Endothelial cell of umbilical vein (primary cell): Measurements from ENCODE around the gene SPEF2. TPM values are rescaled to one million over a fixed set of nuclear protein-coding genes. Genes with fewer than 3 reads are reported as not detected.

Experiments used
- BruUV-seq: library from RNA; stranded (reverse); fragments of 400-500 nt; replicated peaks from 2 replicates; lab custom pipeline; 2021; lab: Mats Ljungman, UMichigan
- CTCF ChIA-PET: fragments of 300-600, 350-600 bp; sonication (Branson Sonifier 250); formaldehyde crosslinking; loops from one replicate; lab custom pipeline; 2021; ENCODE audit warnings: antibody characterized with exemption, inconsistent platforms; lab: Charles Lee
- POLR2A ChIA-PET: fragments of 300-600, 350-600 bp; sonication (Branson Sonifier 250); formaldehyde crosslinking; loops from one replicate; lab custom pipeline; 2021; ENCODE audit warnings: antibody characterized with exemption, inconsistent platforms; lab: Charles Lee
- DNase-seq: peaks from one replicate; pipeline ENCODE4 v3.0.0-alpha.2; 2011; ENCODE audit warnings: low read depth, low spot score
- FAIRE-seq: peaks from 2 replicates; lab custom pipeline; 2011; peaks lifted over from hg19 to GRCh38; lab: Jason Lieb, UNC
- H2AFZ ChIP-seq: 2 replicates; pipeline ENCODE4 v1.6.0; 2012; ENCODE audit warnings: low read depth, low read length, control low read depth, inconsistent platforms
- H3K27ac ChIP-seq: 2 replicates; pipeline ENCODE4 v1.5.1; 2011; ENCODE audit warnings: low read depth, mild to moderate bottlenecking, control low read depth, low read length, moderate library complexity; ENCODE audit not compliant: insufficient read depth
- H3K27me3 ChIP-seq, 2 experiments: 2 replicates each; pipeline versions ENCODE4 v1.6.0 to v1.6.1; 2011; ENCODE audit warnings: low read length in 2 of 2, mixed read lengths in 1 of 2; ENCODE audit not compliant: control insufficient read depth in 2 of 2, insufficient read depth in 2 of 2
- H3K36me3 ChIP-seq, 2 experiments: 2 replicates in 1 of 2; 3 replicates in 1 of 2; pipeline ENCODE4 v1.5.1; 2011; ENCODE audit warnings: low read length in 2 of 2, mild to moderate bottlenecking in 1 of 2, moderate library complexity in 1 of 2; ENCODE audit not compliant: control insufficient read depth in 2 of 2, insufficient read depth in 2 of 2; ENCODE audit errors: extremely low read depth in 1 of 2
- H3K4me1 ChIP-seq: 3 replicates; pipeline ENCODE4 v1.5.1; 2011; ENCODE audit warnings: mild to moderate bottlenecking, low read length; ENCODE audit not compliant: control insufficient read depth, insufficient read depth; ENCODE audit errors: extremely low read depth
- H3K4me2 ChIP-seq: 2 replicates; pipeline ENCODE4 v1.6.1; 2011; ENCODE audit warnings: low read length, control low read depth, mixed read lengths; ENCODE audit not compliant: insufficient read depth
- H3K4me3 ChIP-seq, 3 experiments: fragments of 200-600 bp in 1 of 3; sonication (generic), shearing (Covaris generic) in 1 of 3; replicated peaks in 1 of 3; 2 replicates each; pipeline ENCODE4 v1.5.1; 2011 to 2016; ENCODE audit warnings: control low read depth in 3 of 3, low read length in 3 of 3, mild to moderate bottlenecking in 2 of 3, inconsistent platforms in 1 of 3, low read depth in 1 of 3, moderate library complexity in 1 of 3; ENCODE audit not compliant: insufficient read depth in 1 of 3
- H3K79me2 ChIP-seq: 2 replicates; pipeline ENCODE4 v1.6.0; 2012; ENCODE audit warnings: low read length, inconsistent platforms; ENCODE audit not compliant: control insufficient read depth, insufficient read depth
- H3K9ac ChIP-seq: replicated peaks from 2 replicates; pipeline ENCODE3; 2011; ENCODE audit warnings: low read length, control low read depth; ENCODE audit not compliant: insufficient read depth; ENCODE audit errors: extremely low read depth
- H3K9me1 ChIP-seq: replicated peaks from 3 replicates; pipeline ENCODE4 v1.6.0; 2011; ENCODE audit warnings: mild to moderate bottlenecking, low read length; ENCODE audit not compliant: control insufficient read depth, insufficient read depth; ENCODE audit errors: extremely low read depth
- H3K9me3 ChIP-seq: replicated peaks from 2 replicates; pipeline ENCODE4 v1.5.1; 2012; ENCODE audit warnings: low read length, inconsistent platforms; ENCODE audit not compliant: control insufficient read depth, insufficient read depth
- H4K20me1 ChIP-seq: replicated peaks from 2 replicates; pipeline ENCODE3; 2011; ENCODE audit warnings: mild to moderate bottlenecking, low read length; ENCODE audit not compliant: control insufficient read depth, insufficient read depth; ENCODE audit errors: extremely low read depth
- EZH2 ChIP-seq: IDR thresholded peaks from 2 replicates; pipeline ENCODE4 v1.6.1; 2012; ENCODE audit warnings: borderline replicate concordance, low read depth, mild to moderate bottlenecking, moderate library complexity, low read length, inconsistent platforms; ENCODE audit not compliant: severe bottlenecking
- FOS ChIP-seq: IDR thresholded peaks from 2 replicates; pipeline ENCODE4 v1.6.1; 2011; ENCODE audit warnings: mild to moderate bottlenecking, low read length, moderate library complexity, borderline replicate concordance; ENCODE audit not compliant: insufficient read depth
- GATA2 ChIP-seq: IDR thresholded peaks from 2 replicates; pipeline ENCODE4 v1.7.0; 2011; ENCODE audit warnings: low read depth, mild to moderate bottlenecking, moderate library complexity, mixed read lengths, low read length; ENCODE audit not compliant: insufficient read length, insufficient read depth
- JUN ChIP-seq: IDR thresholded peaks from 2 replicates; pipeline ENCODE4 v1.6.1; 2011; ENCODE audit warnings: borderline replicate concordance, low read depth; ENCODE audit not compliant: insufficient read length, insufficient read depth
- MYC ChIP-seq: IDR thresholded peaks from one replicate; pipeline ENCODE4 v1.6.1; 2011; ENCODE audit warnings: mild to moderate bottlenecking, low read depth, low read length
- POLR2A ChIP-seq: IDR thresholded peaks from 2 replicates; pipeline ENCODE4 v1.6.1; 2012; ENCODE audit warnings: low read depth, mild to moderate bottlenecking, control low read depth, low read length
- POLR2AphosphoS5 ChIP-seq: IDR thresholded peaks from 2 replicates; pipeline ENCODE4 v1.6.1; 2012; ENCODE audit warnings: low read depth, mild to moderate bottlenecking, control low read depth, low read length, moderate library complexity; ENCODE audit not compliant: insufficient read depth
- dilution Hi-C: fragments of 300-500 bp; cut with MboI; formaldehyde crosslinking; loops from one replicate; pipeline ENCODE4 v1.15.0; 2019; ENCODE audit warnings: low sequenced_read_pairs; ENCODE audit not compliant: extremely low pct_ligation_motif_present
- intact Hi-C: fragments of 100-400 bp; cut with micrococcal nuclease; formaldehyde crosslinking; loops from one replicate; pipeline ENCODE4 v1.10.0; 2022
- polyA plus RNA-seq, 4 experiments: library from polyadenylated mRNA; depleted of rRNA in 3 of 4; stranded (reverse) in 3 of 4; unstranded in 1 of 4; fragments of >200 nt; gene quantifications; 2 replicates each; pipeline versions ENCODE4 v1.2.1 to v1.2.3, GENCODE V29; 2011 to 2012; ENCODE audit warnings: missing spikeins in 1 of 4
- total RNA-seq: library from RNA; stranded (reverse); gene quantifications from 2 replicates; pipeline ENCODE4 v1.2.3, GENCODE V29; 2021
- TF ChIP-seq, protein P1 (sequence below): IDR thresholded peaks from 2 replicates; pipeline ENCODE4 v1.6.1; 2011; ENCODE audit not compliant: insufficient read depth, insufficient read length
- TF ChIP-seq, protein P2 (sequence below), 2 donors: IDR thresholded peaks; 1 replicate in 1 of 2; 2 replicates in 1 of 2; pipeline ENCODE4 v1.5.1; 2011; ENCODE audit warnings: low read length in 2 of 2, mild to moderate bottlenecking in 2 of 2, moderate library complexity in 2 of 2, control low read depth in 1 of 2, inconsistent platforms in 1 of 2, low read depth in 1 of 2; ENCODE audit not compliant: insufficient read depth in 1 of 2; ENCODE audit errors: extremely low read depth in 1 of 2

Gene SPEF2
- total and polyA plus RNA-seq, 2 donors (not counting 3 experiments of a cell fraction or from before 2014, with no cell fraction given): 0.28 to 0.73 TPM

GRCh38 chr5:35810601-35811000 is 192.9 kb downstream of the SPEF2 start:
- no peaks in the 10 kb centered on the region for H3K4me1 ChIP-seq
- no peaks in the 10 kb centered on the region for H3K79me2 ChIP-seq
- CTCF ChIA-PET: interaction anchor here (1.9 kb wide), 1 partner anchor 114 kb away, joined by 7 read pairs; no protein-coding TSS in a partner anchor
- H3K4me2 ChIP-seq: no peak overlapping the region
- no peak overlapping the region for H2AFZ ChIP-seq
- H4K20me1 ChIP-seq: no peaks in the 10 kb centered on the region
- H3K9me1 ChIP-seq: no peaks in the 10 kb centered on the region
- FAIRE-seq (no peak), DNase-seq (no peak)
- no peaks in the 10 kb centered on the region for H3K36me3 ChIP-seq
- H3K9ac ChIP-seq: no peak overlapping the region
- peaks cover 0 to 1% of the 10 kb centered on the region in 2 experiments for H3K27me3 ChIP-seq
- POLR2A ChIA-PET: no interaction called here
- intact Hi-C loops (no loop called here), dilution Hi-C loops (no loop called here)
- no peaks in the 10 kb centered on the region for H3K9me3 ChIP-seq
- no peak overlapping the region for H3K4me3 ChIP-seq
- no peak overlapping the region for H3K27ac ChIP-seq
- no TSS peak for BruUV-seq
- TF ChIP-seq POLR2AphosphoS5 (no peak), POLR2A (no peak), GATA2 (no peak), MYC (no peak), FOS (no peak), JUN (no peak), EZH2 (no peak)
- TF ChIP-seq, protein P1, sequence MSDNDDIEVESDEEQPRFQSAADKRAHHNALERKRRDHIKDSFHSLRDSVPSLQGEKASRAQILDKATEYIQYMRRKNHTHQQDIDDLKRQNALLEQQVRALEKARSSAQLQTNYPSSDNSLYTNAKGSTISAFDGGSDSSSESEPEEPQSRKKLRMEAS: no peak
- TF ChIP-seq, protein P2, sequence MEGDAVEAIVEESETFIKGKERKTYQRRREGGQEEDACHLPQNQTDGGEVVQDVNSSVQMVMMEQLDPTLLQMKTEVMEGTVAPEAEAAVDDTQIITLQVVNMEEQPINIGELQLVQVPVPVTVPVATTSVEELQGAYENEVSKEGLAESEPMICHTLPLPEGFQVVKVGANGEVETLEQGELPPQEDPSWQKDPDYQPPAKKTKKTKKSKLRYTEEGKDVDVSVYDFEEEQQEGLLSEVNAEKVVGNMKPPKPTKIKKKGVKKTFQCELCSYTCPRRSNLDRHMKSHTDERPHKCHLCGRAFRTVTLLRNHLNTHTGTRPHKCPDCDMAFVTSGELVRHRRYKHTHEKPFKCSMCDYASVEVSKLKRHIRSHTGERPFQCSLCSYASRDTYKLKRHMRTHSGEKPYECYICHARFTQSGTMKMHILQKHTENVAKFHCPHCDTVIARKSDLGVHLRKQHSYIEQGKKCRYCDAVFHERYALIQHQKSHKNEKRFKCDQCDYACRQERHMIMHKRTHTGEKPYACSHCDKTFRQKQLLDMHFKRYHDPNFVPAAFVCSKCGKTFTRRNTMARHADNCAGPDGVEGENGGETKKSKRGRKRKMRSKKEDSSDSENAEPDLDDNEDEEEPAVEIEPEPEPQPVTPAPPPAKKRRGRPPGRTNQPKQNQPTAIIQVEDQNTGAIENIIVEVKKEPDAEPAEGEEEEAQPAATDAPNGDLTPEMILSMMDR (IDR thresholded peaks at IDR 0.05; ENCODE audit: extremely low read depth in 1 of 2, insufficient read depth in 1 of 2, low read depth in 1 of 2, low read length in 2 of 2): no peak
